GM23338 (cell line): ENCODE data around the gene TMEM222.

ENCODE experiments used
- CREB1 ChIP-seq: fragments of 250-450 bp; sonication (Bioruptor Pico); IDR thresholded peaks from 2 replicates; pipeline ENCODE4 v1.5.0; 2020; ENCODE audit warnings: low read depth, mild to moderate bottlenecking, moderate library complexity
- CTCF ChIP-seq, 2 experiments: fragments of 200-600 bp in 1 of 2; sonication (generic) in 1 of 2; conservative IDR thresholded peaks; 2 replicates each; pipeline versions ENCODE4 v1.5.1 to v1.6.1; 2016 to 2017; ENCODE audit warnings: antibody characterized with exemption in 2 of 2, low read depth in 2 of 2, mild to moderate bottlenecking in 2 of 2, moderate library complexity in 1 of 2
- EZH2 ChIP-seq: fragments of 200-600 bp; sonication (generic); IDR thresholded peaks from one replicate; pipeline ENCODE4 v1.8.0; 2017; ENCODE audit warnings: antibody characterized with exemption, mild to moderate bottlenecking, low read depth; ENCODE audit not compliant: unreplicated experiment
- EZH2phosphoT487 ChIP-seq: fragments of 200-600 bp; sonication (generic); IDR thresholded peaks from one replicate; pipeline ENCODE4 v1.8.1; 2018; ENCODE audit warnings: antibody characterized with exemption; ENCODE audit not compliant: unreplicated experiment
- POLR2AphosphoS5 ChIP-seq: IDR thresholded peaks from 2 replicates; pipeline ENCODE4 v1.6.1; 2016; ENCODE audit warnings: antibody characterized with exemption, low read depth
- ZNF462 ChIP-seq: fragments of 250-450 bp; sonication (Bioruptor Pico); IDR thresholded peaks from 2 replicates; pipeline ENCODE4 v1.5.0; 2020; ENCODE audit warnings: mild to moderate bottlenecking, moderate library complexity
- TF ChIP-seq, protein P1 (sequence below): IDR thresholded peaks from one replicate; pipeline ENCODE4 v1.6.1; 2018; ENCODE audit warnings: antibody characterized with exemption; ENCODE audit not compliant: unreplicated experiment

GRCh38 chr1:27338751-27339150, 16.8 kb downstream of the TMEM222 start:
- TF ChIP-seq CTCF (conservative IDR thresholded peaks at IDR 0.05; ENCODE audit: low read depth in 2 of 2) (no peak), EZH2 (no peak), EZH2phosphoT487 (no peak), CREB1 (no peak), POLR2AphosphoS5 (no peak), ZNF462 (no peak)
- TF ChIP-seq, protein P1, sequence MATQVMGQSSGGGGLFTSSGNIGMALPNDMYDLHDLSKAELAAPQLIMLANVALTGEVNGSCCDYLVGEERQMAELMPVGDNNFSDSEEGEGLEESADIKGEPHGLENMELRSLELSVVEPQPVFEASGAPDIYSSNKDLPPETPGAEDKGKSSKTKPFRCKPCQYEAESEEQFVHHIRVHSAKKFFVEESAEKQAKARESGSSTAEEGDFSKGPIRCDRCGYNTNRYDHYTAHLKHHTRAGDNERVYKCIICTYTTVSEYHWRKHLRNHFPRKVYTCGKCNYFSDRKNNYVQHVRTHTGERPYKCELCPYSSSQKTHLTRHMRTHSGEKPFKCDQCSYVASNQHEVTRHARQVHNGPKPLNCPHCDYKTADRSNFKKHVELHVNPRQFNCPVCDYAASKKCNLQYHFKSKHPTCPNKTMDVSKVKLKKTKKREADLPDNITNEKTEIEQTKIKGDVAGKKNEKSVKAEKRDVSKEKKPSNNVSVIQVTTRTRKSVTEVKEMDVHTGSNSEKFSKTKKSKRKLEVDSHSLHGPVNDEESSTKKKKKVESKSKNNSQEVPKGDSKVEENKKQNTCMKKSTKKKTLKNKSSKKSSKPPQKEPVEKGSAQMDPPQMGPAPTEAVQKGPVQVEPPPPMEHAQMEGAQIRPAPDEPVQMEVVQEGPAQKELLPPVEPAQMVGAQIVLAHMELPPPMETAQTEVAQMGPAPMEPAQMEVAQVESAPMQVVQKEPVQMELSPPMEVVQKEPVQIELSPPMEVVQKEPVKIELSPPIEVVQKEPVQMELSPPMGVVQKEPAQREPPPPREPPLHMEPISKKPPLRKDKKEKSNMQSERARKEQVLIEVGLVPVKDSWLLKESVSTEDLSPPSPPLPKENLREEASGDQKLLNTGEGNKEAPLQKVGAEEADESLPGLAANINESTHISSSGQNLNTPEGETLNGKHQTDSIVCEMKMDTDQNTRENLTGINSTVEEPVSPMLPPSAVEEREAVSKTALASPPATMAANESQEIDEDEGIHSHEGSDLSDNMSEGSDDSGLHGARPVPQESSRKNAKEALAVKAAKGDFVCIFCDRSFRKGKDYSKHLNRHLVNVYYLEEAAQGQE, result no peak
